ENCODE measurements around the gene GJA5.

DNA sequence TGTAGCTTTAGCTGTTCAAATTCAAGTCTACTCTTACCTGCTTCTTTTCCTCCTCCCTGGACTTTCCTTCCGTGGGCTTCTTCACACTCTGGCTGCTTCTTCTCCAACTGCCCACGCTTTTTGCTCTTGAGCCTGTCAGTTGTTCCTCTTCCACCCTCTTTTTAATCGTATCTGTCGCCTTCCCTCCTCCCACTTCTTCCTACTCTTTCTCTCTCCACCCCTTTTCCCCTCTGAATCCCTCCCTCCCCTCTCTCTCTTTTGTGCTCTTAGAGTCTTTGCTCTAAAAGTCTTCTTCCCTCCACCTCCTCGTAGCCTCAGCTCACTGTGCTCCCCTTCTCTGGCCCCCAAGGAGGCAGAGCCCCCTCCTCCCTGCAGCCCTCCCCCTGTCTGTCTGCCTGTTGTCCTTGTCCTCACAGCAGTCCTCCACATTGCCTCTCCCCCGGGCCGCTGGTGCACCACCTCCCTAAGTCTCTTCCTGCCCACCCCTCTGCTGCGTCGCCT lies 12.9 kb upstream of the GJA5 start:
- TF ChIP-seq CTCF (IDR thresholded peaks at IDR 0.05; ENCODE audit: extremely low read depth in 1 of 2, insufficient read depth in 1 of 2, low read depth in 1 of 2, low read length in 2 of 2) = no peak
- TF ChIP-seq POLR2A (IDR thresholded peaks at IDR 0.05; ENCODE audit: low read depth, low read length) = no peak
- TF ChIP-seq, protein P1, sequence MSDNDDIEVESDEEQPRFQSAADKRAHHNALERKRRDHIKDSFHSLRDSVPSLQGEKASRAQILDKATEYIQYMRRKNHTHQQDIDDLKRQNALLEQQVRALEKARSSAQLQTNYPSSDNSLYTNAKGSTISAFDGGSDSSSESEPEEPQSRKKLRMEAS (IDR thresholded peaks at IDR 0.05; ENCODE audit: insufficient read depth, insufficient read length) = no peak
- peak; percentile 19 for TF ChIP-seq EZH2 (IDR thresholded peaks at IDR 0.05; ENCODE audit: borderline replicate concordance, low read depth, low read length, severe bottlenecking)
